Lung microvascular endothelial cell (primary cell): ENCODE measurements around the gene HSBP1L1. TPM values are rescaled to one million over a fixed set of nuclear protein-coding genes. Genes with fewer than 3 reads are reported as not detected.
"Not testable (repeated sequence)": the region's sequence is repeated elsewhere in the genome, so short reads cannot be mapped to it uniquely, and the experiment has no call there.

ENCODE experiments used
- DNase-seq, 2 donors: peaks; one replicate each; pipeline versions ENCODE4 v3.0.0 to v3.0.0-alpha.2; 2010; ENCODE audit warnings: low read depth in 2 of 2
- total RNA-seq: library from RNA; depleted of rRNA; stranded (reverse); fragments of >200 nt; gene quantifications from 2 replicates; pipeline ENCODE4 v1.2.1, GENCODE V29; 2014

The HSBP1L1 gene
- total RNA-seq, 1 donor from 2014 or later = 1.8 TPM

DNA sequence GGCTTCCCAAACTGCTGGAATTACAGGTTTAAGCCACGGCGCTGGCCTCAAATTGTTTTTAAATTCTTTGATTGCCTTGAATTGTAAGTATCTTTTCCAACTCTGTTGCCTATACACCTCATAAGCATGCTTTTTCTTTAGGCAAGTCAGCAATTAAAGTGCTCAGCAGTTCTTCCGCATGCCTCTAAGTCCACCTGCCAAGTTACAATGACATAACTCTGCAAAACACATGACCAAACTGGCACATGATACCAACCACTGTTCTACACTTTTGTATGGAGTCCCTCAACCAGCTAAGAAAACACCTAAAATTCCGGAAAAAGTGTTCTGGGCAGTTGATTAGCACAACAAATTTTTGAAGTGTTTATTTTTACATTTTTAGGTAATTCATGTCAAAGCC lies 18.8 kb downstream of the HSBP1L1 start:
- DNase-seq = peak in 1 of 2 donors; percentile 58

DNA sequence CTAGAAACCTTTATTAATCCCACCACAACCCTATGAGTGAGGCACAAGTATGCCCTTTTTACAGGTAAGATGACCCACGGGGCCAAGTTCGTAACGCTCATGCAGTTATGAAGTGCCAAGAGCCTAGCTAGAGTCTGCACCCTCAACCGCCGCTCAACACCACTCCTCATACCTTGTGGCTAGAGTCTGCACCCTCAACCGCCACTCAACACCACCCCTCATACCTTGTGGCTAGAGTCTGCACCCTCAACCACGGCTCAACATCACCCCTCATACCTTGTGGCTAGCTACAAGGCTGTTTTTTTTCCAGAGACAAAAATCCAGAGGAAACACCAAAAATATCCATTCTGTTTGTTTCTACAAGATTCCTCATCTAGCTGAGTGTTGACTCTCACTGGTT lies 19.4 kb downstream of the HSBP1L1 start:
- DNase-seq = no peak

DNA sequence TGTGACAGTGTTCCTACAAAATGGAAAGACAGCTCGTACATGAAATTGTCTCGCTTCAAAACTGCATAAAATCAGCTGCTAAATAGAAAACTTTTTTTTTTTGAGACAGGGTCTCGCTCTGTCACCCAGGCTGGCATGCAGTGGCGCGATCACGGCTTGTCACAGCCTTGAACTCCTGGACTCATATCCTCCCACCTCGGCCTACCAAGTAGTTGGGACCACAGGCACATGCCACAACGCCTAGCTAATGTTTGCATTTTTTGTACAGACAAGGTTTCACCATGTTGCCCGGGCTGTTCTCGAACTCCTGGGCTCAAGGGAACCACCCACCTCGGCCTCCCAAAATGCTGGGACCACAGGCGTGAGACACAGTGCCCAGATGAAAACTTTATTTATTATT lies 20.7 kb downstream of the HSBP1L1 start:
- DNase-seq = no peak

- no peak for DNase-seq
Observed at GRCh38 chr18:79986726-79987125, 22.3 kb downstream of the HSBP1L1 start.

DNA sequence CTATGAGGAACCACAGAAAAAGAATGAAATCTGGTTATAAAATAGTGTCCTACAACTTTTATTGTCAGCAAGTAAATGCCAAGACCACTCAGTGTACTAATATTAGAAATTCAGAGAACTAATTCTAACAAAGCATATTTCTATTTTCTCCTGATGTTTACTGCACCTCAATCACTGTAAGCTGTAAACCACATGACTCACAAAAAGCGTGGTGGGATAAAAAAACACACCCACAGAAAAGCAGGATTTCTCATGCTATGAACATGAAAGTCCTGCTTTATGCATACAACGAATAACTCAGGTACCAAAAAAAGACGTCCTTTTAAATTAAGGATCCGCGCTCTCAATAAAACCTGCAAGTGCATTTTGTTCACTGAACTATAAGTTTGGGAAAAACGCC lies 23.1 kb downstream of the HSBP1L1 start:
- DNase-seq = peak; percentile 25 to 27

DNA sequence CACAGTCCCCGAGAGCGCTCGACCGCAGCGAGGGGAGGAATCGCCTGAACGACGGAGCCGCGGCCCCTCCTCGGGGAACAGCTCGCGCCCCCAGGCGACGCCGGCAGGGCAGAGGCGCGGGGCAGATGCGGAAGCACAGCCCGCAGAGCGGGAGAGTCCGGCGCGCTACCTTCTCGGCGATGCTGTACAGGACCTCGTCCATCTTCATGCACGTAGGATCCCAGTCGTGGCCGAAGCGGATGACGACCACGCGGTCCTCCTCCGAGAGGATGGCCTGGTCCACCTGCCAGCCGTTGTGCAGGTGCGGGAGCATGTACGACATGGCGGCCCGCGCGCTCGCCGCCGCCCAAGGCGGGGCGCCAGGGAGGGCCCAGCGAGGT lies 23.6 kb downstream of the HSBP1L1 start:
- peak; percentile 60 to 64 for DNase-seq

DNA sequence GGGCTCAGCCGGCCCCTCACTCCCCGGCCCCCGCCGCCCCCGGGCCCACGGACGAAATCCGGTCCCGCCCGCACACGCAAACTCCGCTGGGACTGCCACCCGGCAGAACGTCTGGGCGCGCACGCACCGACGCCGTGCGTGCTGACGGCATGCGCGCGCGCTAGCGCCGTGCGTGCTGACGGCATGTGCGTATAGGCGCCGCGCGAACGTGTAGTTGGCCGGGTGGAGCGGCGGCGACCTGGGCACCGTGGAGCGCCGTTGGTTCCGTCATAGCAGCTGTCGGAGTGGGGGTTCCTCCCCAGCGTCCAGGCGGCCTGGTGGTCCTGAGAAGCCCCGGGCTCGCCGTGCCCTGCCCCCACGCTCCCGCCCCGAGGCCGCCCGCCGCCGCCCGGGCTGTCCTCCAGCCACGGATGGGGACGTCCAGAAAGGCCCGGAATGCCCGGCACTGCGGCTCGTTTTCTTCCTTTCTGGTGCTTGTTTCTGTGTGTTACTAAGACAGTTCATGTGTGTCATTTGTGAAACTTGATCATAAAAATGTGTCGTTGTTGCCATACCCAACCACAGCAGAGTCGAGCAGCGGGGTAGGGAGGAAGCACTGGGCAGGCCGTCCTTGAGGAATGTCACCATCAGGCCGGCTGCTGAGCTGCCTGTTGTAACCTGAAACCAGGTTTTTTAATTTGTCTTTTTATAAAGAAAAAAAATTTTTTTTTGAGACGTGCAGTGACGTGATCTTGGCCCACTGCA lies 24.2 kb downstream of the HSBP1L1 start, which contains the start of gene TXNL4A:
TSS of gene TXNL4A (minus strand) at position 113 of the 744 bp plus-strand sequence. CDS start 171 bp downstream, outside the sequence.
- DNase-seq = peak; percentile 93 to 94

DNA sequence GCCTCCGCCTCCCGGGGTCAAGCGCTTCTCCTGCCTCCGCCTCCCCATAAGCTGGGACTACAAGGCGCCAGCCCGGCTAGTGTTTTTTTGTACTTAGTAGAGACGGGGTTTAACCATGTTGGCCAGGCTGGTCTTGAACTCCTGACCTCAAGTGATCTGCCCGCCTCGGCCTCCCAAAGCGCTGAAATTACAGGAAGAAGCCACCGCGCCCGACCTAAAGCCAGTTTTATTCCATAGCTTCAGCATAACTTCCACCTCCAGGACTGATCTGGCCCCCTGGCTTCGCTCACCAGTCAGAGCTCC lies 24.7 kb downstream of the HSBP1L1 start:
- peak in 1 of 2 donors; percentile 10 for DNase-seq

- DNase-seq = no peak
Observed at GRCh38 chr18:79991494-79991893, 27.1 kb downstream of the HSBP1L1 start.

DNA sequence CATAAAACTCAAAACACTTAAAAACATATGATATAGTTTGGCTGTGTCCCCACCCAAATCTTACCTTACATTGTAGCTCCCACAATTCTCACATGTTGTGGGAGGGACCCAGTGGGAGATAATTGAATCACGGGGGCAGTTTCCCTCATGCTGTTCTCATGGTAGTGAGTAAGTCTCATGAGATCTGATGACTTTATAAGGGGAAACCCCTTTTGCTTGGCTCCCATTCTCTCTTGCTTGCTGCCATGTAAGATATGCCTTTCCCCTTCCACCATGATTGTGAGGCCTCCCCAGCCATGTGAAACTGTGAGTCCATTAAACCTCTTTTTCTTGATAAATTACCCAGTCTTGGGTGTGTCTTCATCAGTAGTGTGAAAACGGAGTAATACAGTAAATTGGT lies 35.3 kb downstream of the HSBP1L1 start:
- not testable (repeated sequence) for DNase-seq

- no peak for DNase-seq
Observed at GRCh38 chr18:80000877-80001276, 36.4 kb downstream of the HSBP1L1 start.

GRCh38 chr18:80002468-80002867 lies 38.0 kb downstream of the HSBP1L1 start:
- no peak for DNase-seq

GRCh38 chr18:80004600-80005342 lies 40.3 kb downstream of the HSBP1L1 start:
- DNase-seq = no peak

DNA sequence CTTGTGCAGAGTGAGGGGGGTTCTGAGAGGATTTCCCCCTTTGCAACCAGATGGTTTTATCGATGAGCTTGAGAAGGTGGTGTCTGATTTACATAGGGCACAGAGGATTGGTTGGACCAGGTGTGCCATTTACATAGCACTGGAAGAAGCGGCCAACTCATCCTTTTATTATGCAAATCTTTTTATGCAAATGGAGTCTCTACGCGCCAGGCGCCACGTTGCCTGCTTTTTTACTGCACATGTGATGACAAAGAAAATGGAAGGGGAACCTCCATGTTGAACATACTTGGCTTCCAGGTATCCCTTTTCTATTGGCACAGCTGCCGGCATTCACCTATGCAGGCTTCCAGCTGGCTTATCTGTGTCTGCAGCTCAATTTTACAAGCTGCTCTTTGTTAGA lies 42.3 kb downstream of the HSBP1L1 start:
- DNase-seq = no peak

- DNase-seq = peak; percentile 36 to 91
Observed at GRCh38 chr18:80009661-80010550, 45.5 kb downstream of the HSBP1L1 start.

- DNase-seq = no peak
Observed at GRCh38 chr18:80010551-80010906, 46.1 kb downstream of the HSBP1L1 start.

DNA sequence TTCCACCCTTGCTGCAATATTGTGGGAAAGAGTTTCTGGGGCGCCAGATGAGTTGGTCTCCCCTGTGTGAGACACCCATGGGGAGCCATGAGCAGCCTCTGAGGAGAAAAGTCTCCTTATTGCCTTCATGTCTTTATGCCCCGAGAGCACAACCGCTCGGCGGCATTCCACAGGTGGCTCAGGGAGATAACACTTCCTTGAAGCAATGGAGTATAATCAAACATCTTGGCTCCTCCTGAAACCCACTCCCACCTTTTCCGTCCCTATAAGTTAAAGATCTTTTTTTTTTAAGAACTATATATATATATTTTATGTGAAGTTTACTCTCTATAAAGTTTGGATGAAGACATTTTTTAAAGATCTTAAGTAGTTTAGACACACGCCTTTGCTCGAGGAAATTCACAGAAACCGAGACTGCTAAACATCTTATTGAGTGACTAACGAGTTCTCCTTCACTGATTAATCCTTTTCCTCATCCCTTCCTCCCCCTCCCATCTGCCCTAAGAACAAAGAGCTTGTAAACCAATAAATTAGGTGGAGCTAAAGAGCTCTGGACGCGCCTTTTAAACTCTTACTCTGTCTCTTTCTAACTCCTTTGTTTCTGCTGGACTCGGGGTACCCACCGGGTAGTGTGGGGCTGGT lies 47.2 kb downstream of the HSBP1L1 start:
- DNase-seq = not testable (repeated sequence)

GRCh38 chr18:80012714-80013113 lies 48.3 kb downstream of the HSBP1L1 start:
- DNase-seq = peak in 1 of 2 donors; percentile 29
